ENCODE data around the gene IL13. TPM values are rescaled to one million over a fixed set of nuclear protein-coding genes. Genes with fewer than 3 reads are reported as not detected.

Gene IL13
- polyA plus RNA-seq, 1 donor from 2014 or later: 0.25 TPM

DNA sequence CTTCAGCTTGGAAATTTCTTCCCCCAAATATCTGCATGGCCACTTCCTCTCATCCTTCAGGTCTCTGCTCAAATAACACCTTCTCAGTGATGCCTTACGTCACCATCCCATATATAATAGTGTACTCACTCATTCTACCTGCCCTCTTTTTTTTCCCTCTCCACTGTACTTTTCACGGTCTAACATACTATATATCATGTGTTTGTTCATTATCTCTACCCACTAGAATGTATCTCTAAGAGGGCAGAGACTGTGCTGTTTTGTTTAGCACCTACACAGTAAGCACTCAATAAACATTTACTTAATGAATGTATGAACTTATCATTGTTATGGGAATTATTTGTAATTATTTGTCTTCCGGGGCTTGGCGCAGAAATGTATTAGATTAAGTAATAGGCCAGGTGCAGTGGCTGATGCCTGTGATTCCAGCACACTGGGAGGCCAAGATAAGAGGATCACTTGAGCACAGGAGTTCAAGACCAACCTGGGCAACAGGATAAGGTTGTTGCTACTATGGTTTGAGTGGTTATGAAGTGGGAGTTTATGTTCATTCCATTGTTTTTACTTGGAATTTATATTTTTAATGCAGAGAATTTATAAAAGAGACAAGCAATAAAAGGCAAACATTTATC is 6.0 kb upstream of the IL13 start:
- H3K9me2 ChIP-seq (ENCODE audit: insufficient read depth, low read length): no peaks in the 10 kb centered on the region
- no peak overlapping the region for H3K9ac ChIP-seq (ENCODE audit: low read length)
- H3K79me2 ChIP-seq (replicated peaks; ENCODE audit: insufficient read depth, low read length): no peaks in the 10 kb centered on the region
- H3K4me3 ChIP-seq (ENCODE audit: low read length): no peak overlapping the region
- no peak overlapping the region for H2AFZ ChIP-seq (ENCODE audit: low read depth, low read length)
- H3K27me3 ChIP-seq (ENCODE audit: insufficient read depth, low read depth, low read length): peaks cover 16% of the 10 kb centered on the region
- no peaks in the 10 kb centered on the region for H3K9me3 ChIP-seq (ENCODE audit: low read length)
- H4K20me1 ChIP-seq (ENCODE audit: insufficient read depth): no peaks in the 10 kb centered on the region
- TF ChIP-seq TAF1 (IDR thresholded peaks at IDR 0.05; ENCODE audit: low read depth) (no peak), POLR2AphosphoS5 (IDR thresholded peaks at IDR 0.05) (no peak), RAD21 (conservative IDR thresholded peaks at IDR 0.05) (no peak), EP300 (conservative IDR thresholded peaks at IDR 0.05; ENCODE audit: poor library complexity, severe bottlenecking) (no peak), MXI1 (conservative IDR thresholded peaks at IDR 0.05; ENCODE audit: poor library complexity, severe bottlenecking) (no peak), EZH2 (IDR thresholded peaks at IDR 0.05; ENCODE audit: borderline replicate concordance, insufficient read depth, low read length, poor library complexity, severe bottlenecking) (no peak)
- TF ChIP-seq, protein P1, sequence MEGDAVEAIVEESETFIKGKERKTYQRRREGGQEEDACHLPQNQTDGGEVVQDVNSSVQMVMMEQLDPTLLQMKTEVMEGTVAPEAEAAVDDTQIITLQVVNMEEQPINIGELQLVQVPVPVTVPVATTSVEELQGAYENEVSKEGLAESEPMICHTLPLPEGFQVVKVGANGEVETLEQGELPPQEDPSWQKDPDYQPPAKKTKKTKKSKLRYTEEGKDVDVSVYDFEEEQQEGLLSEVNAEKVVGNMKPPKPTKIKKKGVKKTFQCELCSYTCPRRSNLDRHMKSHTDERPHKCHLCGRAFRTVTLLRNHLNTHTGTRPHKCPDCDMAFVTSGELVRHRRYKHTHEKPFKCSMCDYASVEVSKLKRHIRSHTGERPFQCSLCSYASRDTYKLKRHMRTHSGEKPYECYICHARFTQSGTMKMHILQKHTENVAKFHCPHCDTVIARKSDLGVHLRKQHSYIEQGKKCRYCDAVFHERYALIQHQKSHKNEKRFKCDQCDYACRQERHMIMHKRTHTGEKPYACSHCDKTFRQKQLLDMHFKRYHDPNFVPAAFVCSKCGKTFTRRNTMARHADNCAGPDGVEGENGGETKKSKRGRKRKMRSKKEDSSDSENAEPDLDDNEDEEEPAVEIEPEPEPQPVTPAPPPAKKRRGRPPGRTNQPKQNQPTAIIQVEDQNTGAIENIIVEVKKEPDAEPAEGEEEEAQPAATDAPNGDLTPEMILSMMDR (IDR thresholded peaks at IDR 0.05; ENCODE audit: poor library complexity, severe bottlenecking): no peak
- no peaks in the 10 kb centered on the region for H3F3A ChIP-seq (ENCODE audit: insufficient read depth, low read length, poor library complexity, severe bottlenecking)
- H3K36me3 ChIP-seq (ENCODE audit: insufficient read depth, low read length): no peaks in the 10 kb centered on the region
- no peak overlapping the region for H3K27ac ChIP-seq (ENCODE audit: low read length)
- H3K4me2 ChIP-seq (ENCODE audit: low read length): no peak overlapping the region

DNA sequence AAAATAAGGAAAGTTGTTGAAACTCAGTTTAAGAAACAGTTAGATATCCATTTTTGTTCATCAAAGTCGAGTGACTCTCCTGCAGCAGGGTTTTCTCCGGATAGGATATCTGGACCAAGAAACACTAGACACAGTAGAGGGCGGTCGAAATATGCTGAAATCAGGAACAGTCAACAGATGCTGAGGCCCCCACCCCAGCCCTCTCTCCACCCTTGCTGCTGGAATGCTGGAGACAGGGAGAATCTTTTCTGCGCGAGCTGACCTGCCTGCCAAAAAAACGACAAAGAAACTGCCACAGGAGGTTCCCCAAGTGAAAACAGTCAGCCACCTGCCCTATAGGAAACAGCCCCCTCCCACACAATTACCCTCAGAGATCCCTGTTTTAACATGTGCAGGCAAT is 4.3 kb upstream of the IL13 start:
- Histone ChIP-seq H3K27ac (ENCODE audit: low read length) (no peak overlapping the region), H3K9me2 (ENCODE audit: insufficient read depth, low read length) (no peaks in the 10 kb centered on the region), H3K4me2 (ENCODE audit: low read length) (no peak overlapping the region), H4K20me1 (ENCODE audit: insufficient read depth) (no peaks in the 10 kb centered on the region), H3K9me3 (ENCODE audit: low read length) (no peaks in the 10 kb centered on the region), H3K9ac (ENCODE audit: low read length) (no peak overlapping the region), H3K4me3 (ENCODE audit: low read length) (no peak overlapping the region), H3K27me3 (ENCODE audit: insufficient read depth, low read depth, low read length) (peaks cover 23% of the 10 kb centered on the region), H2AFZ (ENCODE audit: low read depth, low read length) (no peak overlapping the region), H3F3A (ENCODE audit: insufficient read depth, low read length, poor library complexity, severe bottlenecking) (no peaks in the 10 kb centered on the region), H3K79me2 (replicated peaks; ENCODE audit: insufficient read depth, low read length) (no peaks in the 10 kb centered on the region), H3K36me3 (ENCODE audit: insufficient read depth, low read length) (no peaks in the 10 kb centered on the region)
- TF ChIP-seq RAD21 (conservative IDR thresholded peaks at IDR 0.05): no peak
- TF ChIP-seq, protein P1 (IDR thresholded peaks at IDR 0.05; ENCODE audit: poor library complexity, severe bottlenecking): no peak
- no peak for TF ChIP-seq EP300 (conservative IDR thresholded peaks at IDR 0.05; ENCODE audit: poor library complexity, severe bottlenecking)
- TF ChIP-seq MXI1 (conservative IDR thresholded peaks at IDR 0.05; ENCODE audit: poor library complexity, severe bottlenecking): no peak
- no peak for TF ChIP-seq SMC3 (conservative IDR thresholded peaks at IDR 0.05; ENCODE audit: poor library complexity)
- TF ChIP-seq TAF1 (IDR thresholded peaks at IDR 0.05; ENCODE audit: low read depth): no peak
- no peak for TF ChIP-seq POLR2AphosphoS5 (IDR thresholded peaks at IDR 0.05)
- TF ChIP-seq EZH2 (IDR thresholded peaks at IDR 0.05; ENCODE audit: borderline replicate concordance, insufficient read depth, low read length, poor library complexity, severe bottlenecking): no peak

All from neural cell (in vitro differentiated cells).